SK-N-DZ (cell line): ENCODE results near the gene GMEB2.
"Not testable (repeated sequence)": the region's sequence is repeated elsewhere in the genome, so short reads cannot be mapped to it uniquely, and the experiment has no call there.

Source experiments
- DNase-seq: peaks from one replicate; pipeline ENCODE4 v3.0.0-alpha.2; 2015; ENCODE audit warnings: low spot score

Gene GMEB2

GRCh38 chr20:63657260-63657936 lies 30.5 kb upstream of the GMEB2 start:
- DNase-seq, result no peak

- no peak for DNase-seq
Measured at GRCh38 chr20:63656451-63656850, 29.6 kb upstream of the GMEB2 start.

- no peak for DNase-seq
Measured at GRCh38 chr20:63655249-63655648, 28.3 kb upstream of the GMEB2 start.

GRCh38 chr20:63653974-63654668 lies 27.2 kb upstream of the GMEB2 start:
- DNase-seq, result peak; percentile 44

GRCh38 chr20:63653041-63653973 lies 26.4 kb upstream of the GMEB2 start, which contains the start of gene STMN3:
STMN3 (minus strand) TSS chr20:63653424; CDS start chr20:63653345, 79 bp downstream.
- DNase-seq, result peak; percentile 94

- DNase-seq, result peak; percentile 85
Measured at GRCh38 chr20:63652192-63652980, 25.5 kb upstream of the GMEB2 start.

- no peak for DNase-seq
Measured at GRCh38 chr20:63651942-63652191, 25.0 kb upstream of the GMEB2 start.

GRCh38 chr20:63650486-63650885 lies 23.6 kb upstream of the GMEB2 start:
- not testable (repeated sequence) for DNase-seq

GRCh38 chr20:63648895-63649589 lies 22.1 kb upstream of the GMEB2 start:
- DNase-seq, result no peak

GRCh38 chr20:63648190-63648589 lies 21.3 kb upstream of the GMEB2 start:
- no peak for DNase-seq

GRCh38 chr20:63645218-63645617 lies 18.3 kb upstream of the GMEB2 start:
- DNase-seq, result no peak

- no peak for DNase-seq
Measured at GRCh38 chr20:63643946-63644345, 17.0 kb upstream of the GMEB2 start.

- DNase-seq, result no peak
Measured at GRCh38 chr20:63643499-63643898, 16.6 kb upstream of the GMEB2 start.

GRCh38 chr20:63642527-63643247 lies 15.8 kb upstream of the GMEB2 start:
- DNase-seq, result no peak

GRCh38 chr20:63641792-63642523 lies 15.1 kb upstream of the GMEB2 start:
- DNase-seq, result peak; percentile 83

- DNase-seq, result no peak
Measured at GRCh38 chr20:63641146-63641791, 14.4 kb upstream of the GMEB2 start.

- not testable (repeated sequence) for DNase-seq
Measured at GRCh38 chr20:63640686-63641085, 13.8 kb upstream of the GMEB2 start.

- no peak for DNase-seq
Measured at GRCh38 chr20:63640086-63640485, 13.2 kb upstream of the GMEB2 start.
